NOMO-1 treated with dmso at 0.1 percent for 144 hours (cell line): Measurements from ENCODE around the gene C19orf25.
A peak's percentile ranks its signal among the peaks of the same experiment; 100 is the strongest.
"Not testable (repeated sequence)": the region's sequence is repeated elsewhere in the genome, so short reads cannot be mapped to it uniquely, and the experiment has no call there.

Experiments
- DNase-seq: peaks from one replicate; lab custom pipeline; 2025; ENCODE audit not compliant: unreplicated experiment; lab: John Stamatoyannopoulos, UW

The C19orf25 gene

GRCh38 chr19:1478934-1479707, at the start of gene C19orf25:
Gene C19orf25, minus strand, starts transcription at chr19:1479215. Its CDS starts 312 bp downstream, at chr19:1478903.
- DNase-seq, result peak; percentile 90

GRCh38 chr19:1527650-1528309, 48.8 kb upstream of the C19orf25 start:
- no peak for DNase-seq

GRCh38 chr19:1526979-1527649, 48.1 kb upstream of the C19orf25 start:
- no peak for DNase-seq

GRCh38 chr19:1526066-1526778, 47.2 kb upstream of the C19orf25 start:
- no peak for DNase-seq

- DNase-seq, result no peak
Observed at GRCh38 chr19:1525343-1525742, 46.3 kb upstream of the C19orf25 start.

GRCh38 chr19:1524972-1525325, 45.9 kb upstream of the C19orf25 start:
- DNase-seq, result no peak

GRCh38 chr19:1524287-1524971, 45.4 kb upstream of the C19orf25 start:
- no peak for DNase-seq

- no peak for DNase-seq
Observed at GRCh38 chr19:1523412-1524286, 44.6 kb upstream of the C19orf25 start, which contains the start of gene PLK5. Gene PLK5, plus strand, starts transcription at chr19:1524077. Its CDS starts 2,920 bp downstream, at chr19:1526997.

GRCh38 chr19:1522838-1523237, 43.8 kb upstream of the C19orf25 start:
- no peak for DNase-seq

GRCh38 chr19:1522061-1522460, 43.0 kb upstream of the C19orf25 start:
- no peak for DNase-seq

- no peak for DNase-seq
Observed at GRCh38 chr19:1521636-1522035, 42.6 kb upstream of the C19orf25 start.

GRCh38 chr19:1520203-1520780, 41.3 kb upstream of the C19orf25 start:
- no peak for DNase-seq

- not testable (repeated sequence) for DNase-seq
Observed at GRCh38 chr19:1519802-1520201, 40.8 kb upstream of the C19orf25 start.

GRCh38 chr19:1518471-1518870, 39.5 kb upstream of the C19orf25 start:
- no peak for DNase-seq

GRCh38 chr19:1516395-1516753, 37.4 kb upstream of the C19orf25 start:
- no peak for DNase-seq

- no peak for DNase-seq
Observed at GRCh38 chr19:1514986-1515721, 36.1 kb upstream of the C19orf25 start.

GRCh38 chr19:1514295-1514661, 35.3 kb upstream of the C19orf25 start:
- no peak for DNase-seq

- peak; percentile 49 for DNase-seq
Observed at GRCh38 chr19:1513499-1514294, 34.7 kb upstream of the C19orf25 start.
